Adrenal gland (tissue), 12 donors: ENCODE data around the gene SRGAP3. TPM values are rescaled to one million over a fixed set of nuclear protein-coding genes. Genes with fewer than 3 reads are reported as not detected.
A peak's percentile ranks its signal among the peaks of the same experiment; 100 is the strongest.

ENCODE experiments used
- DNase-seq, 7 donors: peaks; one replicate each; pipeline ENCODE4 v3.0.0-alpha.2; 2019 to 2020
- H3K27ac ChIP-seq, 5 donors: fragments of 200-600 bp; sonication (generic) in 4 of 5; 1 replicate in 3 of 5; 2 replicates in 2 of 5; pipeline versions ENCODE4 v1.5.1 to v1.8.0; 2016 to 2020; ENCODE audit warnings: mild to moderate bottlenecking in 1 of 5
- H3K27me3 ChIP-seq: fragments of 200-600 bp; 2 replicates; pipeline ENCODE4 v1.8.0; 2021
- H3K36me3 ChIP-seq, 2 donors: fragments of 200-600 bp; replicated peaks in 1 of 2; 1 replicate in 1 of 2; 2 replicates in 1 of 2; pipeline versions ENCODE4 v1.5.1 to v1.8.0; 2018 to 2022
- H3K4me1 ChIP-seq, 2 donors: fragments of 200-600 bp; replicated peaks in 1 of 2; 1 replicate in 1 of 2; 2 replicates in 1 of 2; pipeline versions ENCODE4 v1.5.1 to v1.8.0; 2018 to 2021
- H3K4me3 ChIP-seq, 4 donors: fragments of 200-600 bp; sonication (generic) in 3 of 4; one replicate each; pipeline ENCODE4 v1.5.1; 2016 to 2018
- H3K9me3 ChIP-seq, 3 donors: fragments of 200-600 bp; sonication (generic) in 1 of 3; replicated peaks in 1 of 3; 1 replicate in 2 of 3; 2 replicates in 1 of 3; pipeline versions ENCODE4 v1.5.1 to v1.8.0; 2016 to 2021
- POLR2A ChIP-seq, 2 donors: fragments of 450-650 bp; IDR thresholded peaks; one replicate each; pipeline ENCODE4 v1.6.1; 2017; ENCODE audit warnings: antibody characterized with exemption in 2 of 2, mild to moderate bottlenecking in 2 of 2, moderate library complexity in 1 of 2
- WGBS, 4 donors: extraction: QIAGEN DNeasy Blood & Tissue Kit in 2 of 4; methylation state at CpG; one replicate each; pipeline versions ENCODE4 v1.1.5 to v1.1.7; 2013 to 2017; 5-methylcytosine and 5-hydroxymethylcytosine counted together
- intact Hi-C, 2 donors: fragments of 100-400 bp; cut with DNase I; formaldehyde crosslinking; loops; one replicate each; pipeline versions ENCODE4 v1.14.1 to v1.15.0; 2022 to 2023
- polyA plus RNA-seq, 3 donors: library from polyadenylated mRNA; stranded (reverse); fragments of 200-250 nt in 2 of 3; fragments of 350-450 nt in 1 of 3; fragmentation: Illumina TruSeq in 1 of 3; extraction: RNeasy Lipid Tissue Mini Kit (QIAGEN cat#74804) in 1 of 3; gene quantifications; one replicate each; pipeline ENCODE4 v1.2.3, GENCODE V29; 2013 to 2014
- total RNA-seq, 9 donors: library from RNA; depleted of rRNA in 4 of 9; stranded (reverse); fragments of >200 nt in 4 of 9; fragments of 120-200 nt in 1 of 9; fragmentation: NEBNext Ultra II Directional in 1 of 9; extraction: Animal tissue kit (Norgen Biotek cat#: 25700) in 1 of 9; gene quantifications; one replicate each; pipeline versions ENCODE4 v1.1.0 to v1.2.4, GENCODE V29; 2013 to 2023
- TF ChIP-seq, protein P1 (sequence below), 6 experiments: fragments of 450-650 bp in 4 of 6; fragments of 200-600 bp in 2 of 6; sonication (generic) in 1 of 6; IDR thresholded peaks; 1 replicate in 5 of 6; 2 replicates in 1 of 6; pipeline versions ENCODE4 v1.5.1 to v1.8.0; 2016 to 2021; ENCODE audit warnings: antibody characterized with exemption in 6 of 6, mild to moderate bottlenecking in 2 of 6, moderate library complexity in 1 of 6
- donor health status: healthy with polysubstance abuse.
- donor health status: Bipolar disorder and iron deficiency.
- donor health status: DM: yes; HTN: yes; CAD: no.
- donor health status: DM: no; HTN: no; CAD: no.
- donor health status: DM: no; HTN: no; CAD: no.
- donor health status: DM: yes; HTN: yes; CAD: no.

SRGAP3 gene
- total and polyA plus RNA-seq, 12 donors, result 3.3 to 35.0 (median 17.8) TPM

DNA sequence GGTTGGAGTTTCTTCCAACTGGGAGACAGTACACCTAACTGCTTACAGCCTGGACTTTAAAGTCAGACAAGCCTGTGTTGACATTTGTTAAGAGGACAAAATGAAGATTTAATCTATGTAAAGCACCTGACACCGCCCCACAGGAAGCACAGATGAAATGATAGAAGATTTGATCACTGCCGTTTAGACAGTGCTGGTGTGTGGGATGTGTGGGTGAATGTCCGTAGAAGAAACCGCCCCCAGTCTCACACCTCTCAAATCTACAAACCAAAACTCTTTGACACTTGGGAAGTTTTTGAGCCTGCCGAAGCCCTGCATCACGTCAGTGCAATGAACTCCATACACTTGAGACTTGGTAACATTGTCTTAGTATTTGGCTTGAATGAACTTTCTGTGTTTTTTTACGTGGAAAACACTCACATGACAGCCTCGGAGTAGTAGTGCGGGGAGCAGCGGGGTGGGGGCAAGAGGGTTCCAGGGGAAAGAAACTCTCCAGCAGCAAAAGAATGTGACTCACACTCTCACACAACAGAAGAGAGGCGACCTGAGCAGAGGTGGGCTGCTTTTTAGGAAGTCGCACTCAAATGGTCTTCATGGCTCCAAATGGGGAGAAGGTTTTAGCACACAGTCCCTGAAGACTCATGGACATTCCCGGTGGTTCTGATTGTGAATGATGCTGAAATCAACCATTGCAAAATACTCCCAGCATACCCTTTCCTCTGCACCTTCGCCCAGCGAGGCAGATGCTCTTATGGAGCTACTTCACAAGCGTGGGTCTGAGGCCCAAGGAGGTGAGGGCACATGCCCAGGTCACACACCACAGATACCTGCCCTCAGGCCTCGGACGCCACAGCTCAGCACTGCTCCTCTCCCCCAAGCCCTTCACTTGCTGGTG is 79.2 kb downstream of the SRGAP3 start:
- WGBS, 4 donors, result 85 to 92% (median 90%) methylated on average over 13 to 18 of the region's 18 CpGs
- Histone ChIP-seq H3K4me3 (no peak overlapping the region), H3K9me3 (no peaks in the 10 kb centered on the region), H3K36me3 (no peaks in the 10 kb centered on the region), H3K4me1 (no peaks in the 10 kb centered on the region), H3K27me3 (no peaks in the 10 kb centered on the region), H3K27ac (peak overlapping the region in 1 of 5 donors; percentile 8)
- DNase-seq, result no peak
- TF ChIP-seq POLR2A (IDR thresholded peaks at IDR 0.05), result no peak
- TF ChIP-seq, protein P1, sequence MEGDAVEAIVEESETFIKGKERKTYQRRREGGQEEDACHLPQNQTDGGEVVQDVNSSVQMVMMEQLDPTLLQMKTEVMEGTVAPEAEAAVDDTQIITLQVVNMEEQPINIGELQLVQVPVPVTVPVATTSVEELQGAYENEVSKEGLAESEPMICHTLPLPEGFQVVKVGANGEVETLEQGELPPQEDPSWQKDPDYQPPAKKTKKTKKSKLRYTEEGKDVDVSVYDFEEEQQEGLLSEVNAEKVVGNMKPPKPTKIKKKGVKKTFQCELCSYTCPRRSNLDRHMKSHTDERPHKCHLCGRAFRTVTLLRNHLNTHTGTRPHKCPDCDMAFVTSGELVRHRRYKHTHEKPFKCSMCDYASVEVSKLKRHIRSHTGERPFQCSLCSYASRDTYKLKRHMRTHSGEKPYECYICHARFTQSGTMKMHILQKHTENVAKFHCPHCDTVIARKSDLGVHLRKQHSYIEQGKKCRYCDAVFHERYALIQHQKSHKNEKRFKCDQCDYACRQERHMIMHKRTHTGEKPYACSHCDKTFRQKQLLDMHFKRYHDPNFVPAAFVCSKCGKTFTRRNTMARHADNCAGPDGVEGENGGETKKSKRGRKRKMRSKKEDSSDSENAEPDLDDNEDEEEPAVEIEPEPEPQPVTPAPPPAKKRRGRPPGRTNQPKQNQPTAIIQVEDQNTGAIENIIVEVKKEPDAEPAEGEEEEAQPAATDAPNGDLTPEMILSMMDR (IDR thresholded peaks at IDR 0.05), result no peak
- intact Hi-C loops, result no loop called here

DNA sequence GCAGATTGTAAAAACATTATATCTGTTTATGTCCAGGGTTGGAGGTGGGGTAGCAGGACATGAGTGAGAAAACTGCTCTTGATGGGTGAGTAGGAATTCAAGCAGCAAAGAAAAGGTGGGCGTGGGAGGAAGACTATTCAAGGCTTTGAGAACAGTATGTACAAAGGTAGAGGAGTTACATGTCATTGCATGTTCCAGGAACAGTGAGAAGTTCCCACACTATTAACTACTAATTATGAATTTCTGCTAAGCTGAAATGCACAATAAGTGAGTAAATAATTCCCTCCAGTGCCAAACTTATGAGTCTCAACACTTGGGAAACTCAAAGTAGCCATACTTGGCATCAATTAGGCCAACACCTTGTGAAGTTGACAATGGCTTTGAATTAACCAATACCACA is 80.1 kb downstream of the SRGAP3 start:
- Histone ChIP-seq H3K36me3 (no peaks in the 10 kb centered on the region), H3K27ac (no peak overlapping the region), H3K4me1 (no peaks in the 10 kb centered on the region), H3K4me3 (no peak overlapping the region), H3K27me3 (no peaks in the 10 kb centered on the region), H3K9me3 (no peaks in the 10 kb centered on the region)
- no peak for TF ChIP-seq POLR2A (IDR thresholded peaks at IDR 0.05)
- TF ChIP-seq, protein P1 (IDR thresholded peaks at IDR 0.05), result no peak
- no peak for DNase-seq
- intact Hi-C loops, result no loop called here
- WGBS, 4 donors, result 92 to 100% (median 95%) methylated on average over 1 of the region's 1 CpG

DNA sequence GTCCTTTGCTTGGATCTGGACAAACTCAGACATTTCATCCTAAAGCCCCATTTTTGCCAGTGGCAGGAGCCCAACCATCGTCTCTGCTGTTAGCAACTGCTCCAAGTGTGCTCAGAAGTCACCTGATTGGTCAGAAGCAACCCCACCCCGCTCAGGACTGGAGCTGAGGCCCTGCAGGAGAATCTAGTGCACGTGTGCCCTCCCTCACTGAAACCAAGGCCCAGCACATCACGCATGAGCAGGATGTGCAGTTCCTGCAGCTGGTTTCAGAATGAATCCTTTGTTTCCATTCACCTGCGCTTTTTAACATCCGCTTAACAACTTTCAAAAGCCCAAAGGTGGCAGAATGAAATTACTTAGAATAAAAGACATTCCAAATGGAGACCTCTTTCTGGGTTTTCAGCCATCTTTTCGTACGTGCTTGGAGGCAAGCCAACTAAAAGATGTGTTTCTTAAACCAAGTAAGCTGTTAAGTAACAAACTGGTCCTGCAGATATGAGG is 81.2 kb downstream of the SRGAP3 start:
- 76 to 85% (median 78%) methylated on average over 6 to 8 of the region's 8 CpGs for WGBS, 4 donors
- no peaks in the 10 kb centered on the region for H3K4me1 ChIP-seq
- H3K4me3 ChIP-seq, result no peak overlapping the region
- no peak overlapping the region for H3K27ac ChIP-seq
- DNase-seq, result peak in 1 of 7 donors; percentile 73
- no peaks in the 10 kb centered on the region for H3K36me3 ChIP-seq
- no peaks in the 10 kb centered on the region for H3K9me3 ChIP-seq
- TF ChIP-seq, protein P1 (IDR thresholded peaks at IDR 0.05), result no peak
- intact Hi-C loops, result no loop called here
- no peaks in the 10 kb centered on the region for H3K27me3 ChIP-seq

DNA sequence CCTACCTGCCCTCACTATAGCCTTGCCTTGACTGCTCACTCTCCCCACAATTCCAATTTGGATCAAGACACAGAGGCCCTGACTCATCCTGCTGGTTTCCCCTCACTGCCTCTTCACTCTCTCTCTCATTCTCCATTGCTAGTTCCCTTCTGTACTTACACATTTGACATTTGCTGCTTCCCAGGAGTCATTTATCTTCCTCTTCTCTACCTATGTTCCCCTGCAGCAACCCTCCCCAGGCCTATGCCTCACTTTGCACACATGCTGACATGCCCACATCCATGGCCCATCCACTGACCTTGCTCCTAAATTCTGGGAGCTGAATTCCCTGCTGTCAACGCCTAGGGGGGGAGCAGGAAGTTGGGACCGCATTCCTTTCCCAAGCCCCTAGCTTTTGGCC is 82.2 kb downstream of the SRGAP3 start:
- Histone ChIP-seq H3K27ac (no peak overlapping the region), H3K27me3 (no peaks in the 10 kb centered on the region), H3K36me3 (no peaks in the 10 kb centered on the region), H3K4me1 (no peaks in the 10 kb centered on the region), H3K9me3 (no peaks in the 10 kb centered on the region), H3K4me3 (no peak overlapping the region)
- TF ChIP-seq POLR2A (IDR thresholded peaks at IDR 0.05), result no peak
- TF ChIP-seq, protein P1 (IDR thresholded peaks at IDR 0.05), result no peak
- 81 to 94% (median 83%) methylated on average over 2 of the region's 2 CpGs for WGBS, 4 donors
- intact Hi-C loops, result no loop called here
- no peak for DNase-seq
